Measurements from ENCODE around the gene CD151.

Gene CD151

GRCh38 chr11:829847-830294 is 2.9 kb upstream of the CD151 start:
- no peak for DNase-seq

GRCh38 chr11:830295-831117 is 2.2 kb upstream of the CD151 start:
- DNase-seq: peak; percentile 38

- no peak for DNase-seq
These were observed 1.5 kb upstream of the CD151 start for GRCh38 chr11:831118-831864.

GRCh38 chr11:831961-832528 is 707 bp upstream of the CD151 start:
- DNase-seq: no peak

- DNase-seq: peak; percentile 32
These were observed 501 bp downstream of the CD151 start for GRCh38 chr11:833114-833791.

GRCh38 chr11:833849-834311 is 1.1 kb downstream of the CD151 start:
- DNase-seq: no peak

GRCh38 chr11:834371-835316 is 1.9 kb downstream of the CD151 start:
- DNase-seq: no peak

GRCh38 chr11:836274-836673 is 3.5 kb downstream of the CD151 start:
- no peak for DNase-seq

GRCh38 chr11:836700-837099 is 3.9 kb downstream of the CD151 start:
- DNase-seq: no peak

GRCh38 chr11:837189-837989 is 4.6 kb downstream of the CD151 start:
- no peak for DNase-seq

- DNase-seq: no peak
These were observed 5.2 kb downstream of the CD151 start for GRCh38 chr11:837990-838307.

GRCh38 chr11:838441-839279 is 5.9 kb downstream of the CD151 start:
- no peak for DNase-seq

- DNase-seq: no peak
These were observed 6.5 kb downstream of the CD151 start for GRCh38 chr11:839280-839623.

- DNase-seq: no peak
These were observed 7.3 kb downstream of the CD151 start for GRCh38 chr11:839875-840617.

GRCh38 chr11:841981-842369 is 9.2 kb downstream of the CD151 start:
- DNase-seq: no peak

- peak; percentile 81 for DNase-seq
These were observed 9.7 kb downstream of the CD151 start, which contains the start of the genes POLR2L and TSPAN4 for GRCh38 chr11:842370-843002. TSS of gene POLR2L (minus strand) at chr11:842529. CDS start at chr11:842508, 21 bp downstream. TSS of gene TSPAN4 (plus strand) at chr11:842852. CDS start at chr11:850305, 7,453 bp downstream.

GRCh38 chr11:843086-843734 is 10.5 kb downstream of the CD151 start:
- no peak for DNase-seq

Data from central memory CD4-positive, alpha-beta T cell (primary cell).